Uterus (tissue), 4 donors: Measurements from ENCODE around the gene CALM3. TPM values are rescaled to one million over a fixed set of nuclear protein-coding genes. Genes with fewer than 3 reads are reported as not detected.

Experiments
- DNase-seq, 2 donors: peaks; one replicate each; pipeline ENCODE4 v3.0.0-alpha.2; 2019 to 2020
- H3K27ac ChIP-seq, 2 donors: fragments of 200-600 bp; sonication (generic); 1 replicate in 1 of 2; 2 replicates in 1 of 2; pipeline ENCODE4 v1.5.1; 2016 to 2018
- H3K27me3 ChIP-seq, 2 donors: fragments of 200-600 bp; sonication (generic); one replicate each; pipeline ENCODE4 v1.5.1; 2018 to 2019; ENCODE audit warnings: control low read depth in 1 of 2
- H3K36me3 ChIP-seq, 2 donors: fragments of 200-600 bp; sonication (generic); one replicate each; pipeline ENCODE4 v1.5.1; 2019; ENCODE audit warnings: control low read depth in 1 of 2
- H3K4me1 ChIP-seq, 2 donors: fragments of 200-600 bp; sonication (generic); one replicate each; pipeline ENCODE4 v1.5.1; 2018 to 2019; ENCODE audit warnings: control low read depth in 1 of 2
- H3K4me3 ChIP-seq, 2 donors: fragments of 200-600 bp; sonication (generic); 1 replicate in 1 of 2; 2 replicates in 1 of 2; pipeline ENCODE4 v1.5.1; 2018 to 2019; ENCODE audit warnings: mild to moderate bottlenecking in 1 of 2
- H3K9me3 ChIP-seq, 2 donors: fragments of 200-600 bp; sonication (generic); one replicate each; pipeline ENCODE4 v1.5.1; 2019; ENCODE audit warnings: control low read depth in 1 of 2
- CTCF ChIP-seq, 4 experiments: fragments of 200-600 bp in 2 of 4; fragments of 450-650 bp in 2 of 4; sonication (generic) in 2 of 4; IDR thresholded peaks; one replicate each; pipeline ENCODE4 v1.5.1; 2016 to 2019; ENCODE audit warnings: antibody characterized with exemption in 4 of 4, mild to moderate bottlenecking in 2 of 4, moderate library complexity in 1 of 4
- POLR2A ChIP-seq, 2 donors: fragments of 450-650 bp; IDR thresholded peaks; one replicate each; pipeline ENCODE4 v1.6.1; 2016; ENCODE audit warnings: antibody characterized with exemption in 2 of 2, mild to moderate bottlenecking in 1 of 2, moderate library complexity in 1 of 2
- intact Hi-C: fragments of 100-400 bp; cut with DNase I; formaldehyde crosslinking; loops from one replicate; pipeline ENCODE4 v1.15.1; 2023; ENCODE audit warnings: low total_unique reads
- total RNA-seq, 4 donors: library from RNA; depleted of rRNA in 3 of 4; stranded (reverse); fragments of >200 nt in 3 of 4; gene quantifications; one replicate each; pipeline versions ENCODE4 v1.1.0 to v1.2.4, GENCODE V29; 2014 to 2023
- donor health status: DM: yes; HTN: yes; CAD: no.

CALM3 gene
- total RNA-seq, 4 donors from 2014 or later: 83.8 to 225 (median 157) TPM

DNA sequence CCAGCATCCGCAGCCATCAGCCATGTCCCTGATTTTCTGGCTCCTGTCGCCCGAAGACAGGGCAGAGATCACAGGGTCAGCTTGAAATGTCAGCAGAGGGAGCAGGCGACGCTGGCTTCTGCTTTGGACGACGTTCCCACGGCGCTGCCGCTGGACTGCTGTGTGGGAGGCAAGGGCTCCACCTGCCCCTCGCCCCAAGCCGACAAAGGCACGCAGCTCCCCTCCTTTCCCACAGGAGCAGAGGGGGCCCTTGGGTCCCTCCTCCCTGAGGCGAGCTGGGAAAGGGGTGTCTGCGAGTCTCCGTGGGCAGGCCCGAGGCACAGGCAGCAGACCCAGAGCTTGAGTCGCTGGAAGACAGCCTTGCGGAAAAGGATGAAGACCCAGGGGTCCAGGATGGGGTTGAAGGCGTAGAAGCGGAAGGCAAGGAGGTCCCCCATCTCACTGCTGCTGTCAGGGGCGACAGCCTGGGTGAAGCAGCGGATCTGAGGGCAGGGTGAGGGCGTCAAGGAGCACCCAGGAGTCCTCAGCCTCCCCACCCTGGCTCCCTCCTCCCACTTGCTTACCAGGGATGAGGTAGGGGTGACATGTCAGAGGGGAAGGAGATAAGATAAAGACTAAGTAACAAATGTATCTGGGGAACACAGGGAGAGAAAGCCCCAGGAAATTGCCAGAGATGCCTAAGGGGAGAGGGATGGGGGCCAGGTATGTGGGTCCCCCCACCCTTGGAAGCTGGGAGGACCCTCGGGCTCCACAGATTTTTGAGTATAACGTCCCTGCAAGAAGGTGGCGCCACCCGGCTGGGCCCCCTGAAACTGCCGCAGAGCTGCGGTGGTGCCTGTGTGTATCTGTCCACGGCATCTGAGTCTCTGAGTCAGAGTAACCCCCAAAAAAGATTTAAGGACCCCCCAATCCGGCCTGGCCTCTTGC is 20.3 kb downstream of the CALM3 start:
- no peaks in the 10 kb centered on the region for H3K9me3 ChIP-seq
- no peaks in the 10 kb centered on the region for H3K27me3 ChIP-seq
- intact Hi-C loops: loop anchor here (5.0 kb wide), 1 partner anchor 46 kb away; no protein-coding TSS in a partner anchor
- DNase-seq: no peak
- no peaks in the 10 kb centered on the region for H3K36me3 ChIP-seq
- no peak overlapping the region for H3K4me3 ChIP-seq
- H3K27ac ChIP-seq: peak overlapping the region; percentile 58 to 62
- no peak for TF ChIP-seq POLR2A (IDR thresholded peaks at IDR 0.05)
- TF ChIP-seq CTCF (IDR thresholded peaks at IDR 0.05): no peak
- H3K4me1 ChIP-seq: peaks cover 7 to 12% of the 10 kb centered on the region in 2 donors

DNA sequence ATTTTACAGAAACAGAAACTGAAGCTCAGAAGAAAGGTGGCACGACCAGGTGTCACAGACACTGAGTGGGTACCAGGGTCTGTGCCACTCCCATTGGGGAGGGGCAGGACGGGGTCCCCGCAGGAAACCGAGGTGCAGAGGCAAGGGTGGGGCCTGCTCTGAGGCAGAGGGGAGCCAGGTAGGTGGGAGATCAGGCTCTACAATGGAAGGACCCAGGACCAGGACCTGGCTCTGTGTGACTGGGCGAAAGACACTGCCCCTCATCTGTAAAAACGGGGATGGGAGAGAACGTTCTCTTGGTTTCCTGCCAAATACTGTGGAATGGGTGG is 21.0 kb downstream of the CALM3 start:
- DNase-seq: no peak
- no peak overlapping the region for H3K4me3 ChIP-seq
- H3K27me3 ChIP-seq: no peaks in the 10 kb centered on the region
- intact Hi-C loops: loop anchor here (5.0 kb wide), 1 partner anchor 45 kb away; no protein-coding TSS in a partner anchor
- no peaks in the 10 kb centered on the region for H3K36me3 ChIP-seq
- no peaks in the 10 kb centered on the region for H3K9me3 ChIP-seq
- TF ChIP-seq POLR2A (IDR thresholded peaks at IDR 0.05) (no peak), CTCF (IDR thresholded peaks at IDR 0.05) (no peak)
- peak overlapping the region in 1 of 2 donors; percentile 58 for H3K27ac ChIP-seq
- peaks cover 7% of the 10 kb centered on the region in 2 donors for H3K4me1 ChIP-seq

GRCh38 chr19:46623915-46624502 is 22.9 kb downstream of the CALM3 start:
- TF ChIP-seq CTCF (IDR thresholded peaks at IDR 0.05) (no peak), POLR2A (IDR thresholded peaks at IDR 0.05) (no peak)
- H3K4me1 ChIP-seq: peaks cover 5 to 7% of the 10 kb centered on the region in 2 donors
- peak overlapping the region; percentile 81 to 89 for H3K27ac ChIP-seq
- H3K9me3 ChIP-seq: no peaks in the 10 kb centered on the region
- intact Hi-C loops: loop anchor here (5.0 kb wide), 1 partner anchor 43 kb away; no protein-coding TSS in a partner anchor
- no peak for DNase-seq
- H3K4me3 ChIP-seq: no peak overlapping the region
- no peaks in the 10 kb centered on the region for H3K27me3 ChIP-seq
- no peaks in the 10 kb centered on the region for H3K36me3 ChIP-seq

DNA sequence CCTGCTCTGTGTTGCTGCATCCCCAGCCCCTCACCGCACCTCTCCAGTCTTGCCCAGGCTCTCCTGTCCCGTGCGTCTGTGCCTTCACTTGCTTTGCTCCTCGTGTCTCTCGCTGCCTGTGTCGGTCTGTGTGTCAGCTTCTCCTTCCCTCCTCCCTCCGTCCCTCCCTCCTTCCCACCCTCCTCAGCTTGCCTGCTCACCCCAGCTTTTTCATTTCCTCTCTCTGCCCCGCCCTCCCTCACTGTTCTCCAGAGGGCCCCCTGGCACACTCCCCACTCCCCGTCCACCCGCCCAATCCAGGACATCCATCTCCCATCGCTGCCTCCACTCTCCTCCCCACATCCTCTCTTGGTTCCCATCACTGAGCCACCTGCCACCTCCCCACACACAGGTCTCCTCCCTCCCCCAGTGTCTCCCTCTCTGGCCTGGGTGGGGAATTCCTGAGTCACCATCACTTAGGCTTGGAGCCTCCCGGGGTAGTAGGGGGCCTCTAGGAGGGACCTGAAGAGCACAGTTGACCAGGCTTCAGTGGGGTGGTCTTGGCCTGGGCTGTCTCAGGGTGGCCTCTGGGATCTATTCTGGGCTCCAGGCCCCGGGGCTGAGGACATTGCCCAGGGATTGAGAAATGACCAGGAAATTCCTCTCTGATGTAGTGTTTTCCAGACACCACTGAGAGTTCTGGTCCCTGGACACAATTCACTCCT is 24.0 kb downstream of the CALM3 start, which contains the start of gene PTGIR:
TSS of gene PTGIR (minus strand) at position 132 of the 704 bp plus-strand sequence. CDS start 864 bp downstream, outside the sequence.
- peak; percentile 84 to 88 for DNase-seq
- Histone ChIP-seq H3K4me3 (no peak within 1 kb of the TSS), H3K4me1 (peaks cover 5 to 7% of the 10 kb centered on the region in 2 donors), H3K27me3 (no peaks in the 10 kb centered on the region), H3K27ac (peak within 1 kb of the TSS; percentile 81 to 89), H3K36me3 (no peaks in the 10 kb centered on the region), H3K9me3 (no peaks in the 10 kb centered on the region)
- TF ChIP-seq POLR2A (IDR thresholded peaks at IDR 0.05): peak in 1 of 2 donors; percentile 14
- TF ChIP-seq CTCF (IDR thresholded peaks at IDR 0.05): no peak
- intact Hi-C loops: loop anchor here (5.0 kb wide), 1 partner anchor 42 kb away; no protein-coding TSS in a partner anchor
